HepG2 (cell line): ENCODE results near the gene NUP153. TPM values are rescaled to one million over a fixed set of nuclear protein-coding genes. Genes with fewer than 3 reads are reported as not detected.

ENCODE experiments used
- DNMT3B ChIP-seq: conservative IDR thresholded peaks from 2 replicates; pipeline ENCODE4 v1.6.1; 2016; ENCODE audit warnings: missing biosample characterization, control low read depth
- ETS1 ChIP-seq: sonication (generic); formaldehyde crosslinking; IDR thresholded peaks from 2 replicates; pipeline ENCODE4 v1.4.0; 2020; ENCODE audit warnings: missing genetic modification reagents
- FOXK1 ChIP-seq: sonication (generic); formaldehyde crosslinking; IDR thresholded peaks from 2 replicates; pipeline ENCODE4 v1.4.0; 2020; ENCODE audit warnings: low read depth, missing genetic modification reagents, borderline replicate concordance
- FUBP1 ChIP-seq: sonication (generic); formaldehyde crosslinking; IDR thresholded peaks from 2 replicates; pipeline ENCODE4 v1.5.1; 2020; ENCODE audit warnings: missing genetic modification reagents, mild to moderate bottlenecking, borderline replicate concordance
- MAFF ChIP-seq: IDR thresholded peaks from 2 replicates; pipeline ENCODE4 v1.6.1; 2011; ENCODE audit warnings: low read depth, low read length, improper control_type of control experiment
- MAFK ChIP-seq, 2 experiments: IDR thresholded peaks in 1 of 2; conservative IDR thresholded peaks in 1 of 2; 2 replicates each; pipeline ENCODE4 v1.6.1; 2011; ENCODE audit warnings: improper control_type of control experiment in 2 of 2, low read length in 2 of 2
- MED1 ChIP-seq: sonication (generic); formaldehyde crosslinking; IDR thresholded peaks from 2 replicates; pipeline ENCODE4 v1.4.0; 2020; ENCODE audit warnings: missing genetic modification reagents
- MED8 ChIP-seq: sonication (generic); formaldehyde crosslinking; IDR thresholded peaks from 2 replicates; pipeline ENCODE4 v1.8.1; 2023; ENCODE audit warnings: mild to moderate bottlenecking, missing genetic modification reagents; ENCODE audit not compliant: insufficient replicate concordance
- PAF1 ChIP-seq: IDR thresholded peaks from 2 replicates; pipeline ENCODE4 v1.6.1; 2016; ENCODE audit warnings: missing genetic modification reagents, missing compliant biosample characterization
- RXRA ChIP-seq: sonication (generic); formaldehyde crosslinking; IDR thresholded peaks from 2 replicates; pipeline ENCODE4 v1.5.1; 2020; ENCODE audit warnings: missing genetic modification reagents
- SALL1 ChIP-seq: sonication (generic); formaldehyde crosslinking; IDR thresholded peaks from 2 replicates; pipeline ENCODE4 v1.8.0; 2022; ENCODE audit warnings: mild to moderate bottlenecking, missing genetic modification reagents
- SOX5 ChIP-seq: IDR thresholded peaks from 2 replicates; pipeline ENCODE4 v1.6.1; 2016; ENCODE audit warnings: borderline replicate concordance
- SP4 ChIP-seq: sonication (generic); formaldehyde crosslinking; IDR thresholded peaks from 2 replicates; pipeline ENCODE4 v1.8.1; 2023; ENCODE audit warnings: mild to moderate bottlenecking, missing genetic modification reagents
- YEATS4 ChIP-seq: sonication (generic); formaldehyde crosslinking; IDR thresholded peaks from 2 replicates; pipeline ENCODE4 v1.4.0; 2020; ENCODE audit warnings: missing genetic modification reagents, borderline replicate concordance
- ZC3H4 ChIP-seq: sonication (generic); formaldehyde crosslinking; IDR thresholded peaks from 2 replicates; pipeline ENCODE4 v1.4.0; 2020; ENCODE audit warnings: missing genetic modification reagents, borderline replicate concordance
- ZEB1 ChIP-seq: IDR thresholded peaks from 2 replicates; pipeline ENCODE4 v1.6.1; 2012; ENCODE audit warnings: mild to moderate bottlenecking, low read depth, inconsistent platforms; ENCODE audit not compliant: insufficient replicate concordance
- ZNF143 ChIP-seq: sonication (generic); formaldehyde crosslinking; IDR thresholded peaks from 2 replicates; pipeline ENCODE4 v1.4.0; 2020; ENCODE audit warnings: missing genetic modification reagents
- ZNF501 ChIP-seq: sonication (generic); formaldehyde crosslinking; IDR thresholded peaks from 2 replicates; pipeline ENCODE4 v1.5.1; 2020; ENCODE audit warnings: mild to moderate bottlenecking, moderate library complexity, missing genetic modification reagents
- ZNF550 ChIP-seq: sonication (generic); formaldehyde crosslinking; IDR thresholded peaks from 2 replicates; pipeline ENCODE4 v1.4.0; 2020; ENCODE audit warnings: mild to moderate bottlenecking, missing genetic modification reagents, borderline replicate concordance
- ZNF557 ChIP-seq: sonication (generic); formaldehyde crosslinking; IDR thresholded peaks from 2 replicates; pipeline ENCODE4 v1.4.0; 2020; ENCODE audit warnings: missing genetic modification reagents
- ZNF569 ChIP-seq: sonication (generic); formaldehyde crosslinking; IDR thresholded peaks from 2 replicates; pipeline ENCODE4 v1.5.0; 2020; ENCODE audit warnings: mild to moderate bottlenecking, missing genetic modification reagents, moderate library complexity, borderline replicate concordance
- polyA plus RNA-seq, 8 experiments: library from polyadenylated mRNA; depleted of rRNA in 3 of 8; stranded (reverse) in 7 of 8; unstranded in 1 of 8; fragments of >200 nt; fragmentation: Illumina TruSeq in 4 of 8; extraction: Trizol in 4 of 8; gene quantifications; 2 replicates each; pipeline versions ENCODE4 v1.2.1 to v1.2.3, GENCODE V29; 2011 to 2016; ENCODE audit warnings: low read depth in 4 of 8, missing spikeins in 1 of 8, mixed read lengths in 1 of 8; ENCODE audit not compliant: insufficient read depth in 1 of 8
- total RNA-seq, 5 experiments: library from RNA; depleted of rRNA; stranded (reverse); fragments of >200 nt; fragmentation: Illumina TruSeq; extraction: Trizol; gene quantifications; 2 replicates each; pipeline ENCODE4 v1.2.3, GENCODE V29; 2016; ENCODE audit warnings: low read depth in 1 of 5
- TF ChIP-seq, protein P1 (sequence below): sonication (generic); formaldehyde crosslinking; IDR thresholded peaks from 2 replicates; pipeline ENCODE4 v1.4.0; 2020; ENCODE audit warnings: mild to moderate bottlenecking, low read depth, missing genetic modification reagents
- TF ChIP-seq, protein P2 (sequence below): sonication (generic); formaldehyde crosslinking; IDR thresholded peaks from 2 replicates; pipeline ENCODE4 v1.5.1; 2020; ENCODE audit warnings: mild to moderate bottlenecking, missing genetic modification reagents, borderline replicate concordance

NUP153 gene
- total and polyA plus RNA-seq, 2 of the 13 experiments (the other 11 are each of a cell fraction or from before 2014, with no cell fraction given), result 29.8 to 55.2 TPM

- TF ChIP-seq, protein P1, sequence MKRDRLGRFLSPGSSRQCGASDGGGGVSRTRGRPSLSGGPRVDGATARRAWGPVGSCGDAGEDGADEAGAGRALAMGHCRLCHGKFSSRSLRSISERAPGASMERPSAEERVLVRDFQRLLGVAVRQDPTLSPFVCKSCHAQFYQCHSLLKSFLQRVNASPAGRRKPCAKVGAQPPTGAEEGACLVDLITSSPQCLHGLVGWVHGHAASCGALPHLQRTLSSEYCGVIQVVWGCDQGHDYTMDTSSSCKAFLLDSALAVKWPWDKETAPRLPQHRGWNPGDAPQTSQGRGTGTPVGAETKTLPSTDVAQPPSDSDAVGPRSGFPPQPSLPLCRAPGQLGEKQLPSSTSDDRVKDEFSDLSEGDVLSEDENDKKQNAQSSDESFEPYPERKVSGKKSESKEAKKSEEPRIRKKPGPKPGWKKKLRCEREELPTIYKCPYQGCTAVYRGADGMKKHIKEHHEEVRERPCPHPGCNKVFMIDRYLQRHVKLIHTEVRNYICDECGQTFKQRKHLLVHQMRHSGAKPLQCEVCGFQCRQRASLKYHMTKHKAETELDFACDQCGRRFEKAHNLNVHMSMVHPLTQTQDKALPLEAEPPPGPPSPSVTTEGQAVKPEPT (CRISPR knock-in tag), result 0 out of 2 replicates have a peak, but pooled peaks have one; percentile 11
- 0 out of 2 replicates have a peak, but pooled peaks have one; percentile 45 for TF ChIP-seq ZNF143 (CRISPR knock-in tag)
- peak; percentile 39 for TF ChIP-seq YEATS4 (CRISPR knock-in tag)
- no peak; the same call in 1 of the 2 replicates for TF ChIP-seq ZNF501 (CRISPR knock-in tag)
- TF ChIP-seq SP4 (CRISPR knock-in tag), result no peak; the same call in 1 of the 2 replicates
- TF ChIP-seq SOX5 (CRISPR knock-in tag), result no peak
- no peak for TF ChIP-seq MAFK (conservative IDR thresholded peaks at IDR 0.05 in 1 of 2, IDR thresholded peaks at IDR 0.05 in 1 of 2; ENCODE audit: low read length in 2 of 2)
- TF ChIP-seq FUBP1 (CRISPR knock-in tag), result no peak
- peak; percentile 4 for TF ChIP-seq MED8 (CRISPR knock-in tag)
- no peak for TF ChIP-seq ZNF550
- TF ChIP-seq DNMT3B (CRISPR knock-in tag), result no peak
- no peak for TF ChIP-seq MAFF
- TF ChIP-seq PAF1 (CRISPR knock-in tag), result no peak
- TF ChIP-seq FOXK1 (CRISPR knock-in tag), result no peak
- TF ChIP-seq ZEB1, result no peak
- no peak for TF ChIP-seq ZNF569 (CRISPR knock-in tag)
- TF ChIP-seq MED1 (CRISPR knock-in tag), result peak; percentile 11; the same call in 1 of the 2 replicates
- no peak for TF ChIP-seq ZNF557 (CRISPR knock-in tag)
- TF ChIP-seq RXRA (CRISPR knock-in tag), result peak; percentile 71; the same call in 1 of the 2 replicates
- TF ChIP-seq ZC3H4, result no peak
- TF ChIP-seq SALL1 (CRISPR knock-in tag), result peak; percentile 44; the same call in 1 of the 2 replicates
- no peak for TF ChIP-seq ETS1 (CRISPR knock-in tag)
- TF ChIP-seq, protein P2, sequence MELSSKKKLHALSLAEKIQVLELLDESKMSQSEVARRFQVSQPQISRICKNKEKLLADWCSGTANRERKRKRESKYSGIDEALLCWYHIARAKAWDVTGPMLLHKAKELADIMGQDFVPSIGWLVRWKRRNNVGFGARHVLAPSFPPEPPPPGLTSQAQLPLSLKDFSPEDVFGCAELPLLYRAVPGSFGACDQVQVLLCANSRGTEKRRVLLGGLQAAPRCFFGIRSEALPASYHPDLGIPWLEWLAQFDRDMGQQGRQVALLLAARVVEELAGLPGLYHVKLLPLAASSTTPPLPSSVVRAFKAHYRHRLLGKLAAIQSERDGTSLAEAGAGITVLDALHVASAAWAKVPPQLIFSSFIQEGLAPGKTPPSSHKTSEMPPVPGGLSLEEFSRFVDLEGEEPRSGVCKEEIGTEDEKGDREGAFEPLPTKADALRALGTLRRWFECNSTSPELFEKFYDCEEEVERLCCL (CRISPR knock-in tag), result no peak
Measured at GRCh38 chr6:17600527-17601385, 106.0 kb downstream of the NUP153 start (continued).
